ENCODE measurements around the gene FGF11. TPM values are rescaled to one million over a fixed set of nuclear protein-coding genes. Genes with fewer than 3 reads are reported as not detected.
A peak's percentile ranks its signal among the peaks of the same experiment; 100 is the strongest.

The FGF11 gene
- total and polyA plus RNA-seq, 2 of the 13 experiments (the other 11 are each of a cell fraction or from before 2014, with no cell fraction given): 0.20 to 7.6 TPM

DNA sequence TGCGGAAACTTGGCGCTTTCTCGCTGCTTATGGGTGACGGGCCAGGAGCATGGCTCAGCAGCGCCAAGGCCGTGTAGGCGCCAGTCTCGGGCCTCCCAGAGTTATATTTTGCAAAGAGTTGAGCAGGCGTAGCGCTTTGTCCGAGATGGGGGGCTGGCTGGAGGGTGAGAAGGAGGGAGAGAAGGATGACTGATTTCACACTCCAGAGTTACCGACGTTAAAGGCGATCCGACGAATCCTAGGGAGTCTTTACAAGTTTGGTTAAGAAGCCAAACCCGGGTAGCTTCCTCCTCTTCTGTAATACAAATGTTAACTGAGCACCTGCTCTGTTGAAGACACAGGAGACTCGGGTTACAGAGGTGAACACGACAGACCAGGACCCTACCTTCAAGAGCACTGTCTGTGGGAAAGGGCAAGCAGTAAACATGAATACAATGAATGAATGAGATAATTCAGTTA lies 45.6 kb downstream of the FGF11 start (continued):
- TF ChIP-seq, protein P1, sequence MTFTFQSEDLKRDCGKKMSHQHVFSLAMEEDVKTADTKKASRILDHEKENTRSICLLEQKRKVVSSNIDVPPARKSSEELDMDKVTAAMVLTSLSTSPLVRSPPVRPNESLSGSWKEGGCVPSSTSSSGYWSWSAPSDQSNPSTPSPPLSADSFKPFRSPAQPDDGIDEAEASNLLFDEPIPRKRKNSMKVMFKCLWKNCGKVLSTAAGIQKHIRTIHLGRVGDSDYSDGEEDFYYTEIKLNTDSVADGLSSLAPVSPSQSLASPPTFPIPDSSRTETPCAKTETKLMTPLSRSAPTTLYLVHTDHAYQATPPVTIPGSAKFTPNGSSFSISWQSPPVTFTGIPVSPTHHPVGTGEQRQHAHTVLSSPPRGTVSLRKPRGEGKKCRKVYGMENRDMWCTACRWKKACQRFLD (CRISPR knock-in tag; IDR thresholded peaks at IDR 0.05; ENCODE audit: borderline replicate concordance): no peak
- TF ChIP-seq RNF2 (conservative IDR thresholded peaks at IDR 0.05; ENCODE audit: low read depth): no peak
- TF ChIP-seq, protein P2, sequence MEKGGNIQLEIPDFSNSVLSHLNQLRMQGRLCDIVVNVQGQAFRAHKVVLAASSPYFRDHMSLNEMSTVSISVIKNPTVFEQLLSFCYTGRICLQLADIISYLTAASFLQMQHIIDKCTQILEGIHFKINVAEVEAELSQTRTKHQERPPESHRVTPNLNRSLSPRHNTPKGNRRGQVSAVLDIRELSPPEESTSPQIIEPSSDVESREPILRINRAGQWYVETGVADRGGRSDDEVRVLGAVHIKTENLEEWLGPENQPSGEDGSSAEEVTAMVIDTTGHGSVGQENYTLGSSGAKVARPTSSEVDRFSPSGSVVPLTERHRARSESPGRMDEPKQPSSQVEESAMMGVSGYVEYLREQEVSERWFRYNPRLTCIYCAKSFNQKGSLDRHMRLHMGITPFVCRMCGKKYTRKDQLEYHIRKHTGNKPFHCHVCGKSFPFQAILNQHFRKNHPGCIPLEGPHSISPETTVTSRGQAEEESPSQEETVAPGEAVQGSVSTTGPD (CRISPR knock-in tag; IDR thresholded peaks at IDR 0.05): no peak
- no peak; the same call in 1 of the 2 replicates for TF ChIP-seq DR1 (CRISPR knock-in tag; IDR thresholded peaks at IDR 0.05)
- no peak; the same call in 1 of the 2 replicates for TF ChIP-seq PHF8 (CRISPR knock-in tag; IDR thresholded peaks at IDR 0.05)
- TF ChIP-seq ZNF776 (CRISPR knock-in tag; IDR thresholded peaks at IDR 0.05): no peak
- TF ChIP-seq ATAD3A (CRISPR knock-in tag; IDR thresholded peaks at IDR 0.05): no peak
- no peak for TF ChIP-seq POGZ (CRISPR knock-in tag; IDR thresholded peaks at IDR 0.05)
- TF ChIP-seq PHF21A (CRISPR knock-in tag; IDR thresholded peaks at IDR 0.05): no peak; the same call in 1 of the 2 replicates
- no peak for TF ChIP-seq ZNF296 (CRISPR knock-in tag; conservative IDR thresholded peaks at IDR 0.05)
- TF ChIP-seq, protein P3, sequence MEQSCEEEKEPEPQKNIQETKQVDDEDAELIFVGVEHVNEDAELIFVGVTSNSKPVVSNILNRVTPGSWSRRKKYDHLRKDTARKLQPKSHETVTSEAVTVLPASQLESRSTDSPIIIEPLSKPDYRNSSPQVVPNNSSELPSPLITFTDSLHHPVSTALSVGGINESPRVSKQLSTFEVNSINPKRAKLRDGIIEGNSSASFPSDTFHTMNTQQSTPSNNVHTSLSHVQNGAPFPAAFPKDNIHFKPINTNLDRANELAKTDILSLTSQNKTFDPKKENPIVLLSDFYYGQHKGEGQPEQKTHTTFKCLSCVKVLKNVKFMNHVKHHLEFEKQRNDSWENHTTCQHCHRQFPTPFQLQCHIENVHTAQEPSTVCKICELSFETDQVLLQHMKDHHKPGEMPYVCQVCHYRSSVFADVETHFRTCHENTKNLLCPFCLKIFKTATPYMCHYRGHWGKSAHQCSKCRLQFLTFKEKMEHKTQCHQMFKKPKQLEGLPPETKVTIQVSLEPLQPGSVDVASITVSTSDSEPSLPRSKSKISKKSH (CRISPR knock-in tag; IDR thresholded peaks at IDR 0.05; ENCODE audit: borderline replicate concordance): no peak
- 0 out of 2 replicates have a peak, but pooled peaks have one; percentile 18 for TF ChIP-seq ZBTB38 (CRISPR knock-in tag; IDR thresholded peaks at IDR 0.05)
- TF ChIP-seq HNRNPLL (IDR thresholded peaks at IDR 0.05; ENCODE audit: low read depth, low read length, poor library complexity, severe bottlenecking): peak; percentile 14
- 0 out of 2 replicates have a peak, but pooled peaks have one; percentile 5 for TF ChIP-seq ZNF782 (CRISPR knock-in tag; IDR thresholded peaks at IDR 0.05; ENCODE audit: borderline replicate concordance)
- no peak for TF ChIP-seq MIER2 (CRISPR knock-in tag; IDR thresholded peaks at IDR 0.05)
- no peak for TF ChIP-seq ZNF772 (CRISPR knock-in tag; IDR thresholded peaks at IDR 0.05)
- TF ChIP-seq, protein P4, sequence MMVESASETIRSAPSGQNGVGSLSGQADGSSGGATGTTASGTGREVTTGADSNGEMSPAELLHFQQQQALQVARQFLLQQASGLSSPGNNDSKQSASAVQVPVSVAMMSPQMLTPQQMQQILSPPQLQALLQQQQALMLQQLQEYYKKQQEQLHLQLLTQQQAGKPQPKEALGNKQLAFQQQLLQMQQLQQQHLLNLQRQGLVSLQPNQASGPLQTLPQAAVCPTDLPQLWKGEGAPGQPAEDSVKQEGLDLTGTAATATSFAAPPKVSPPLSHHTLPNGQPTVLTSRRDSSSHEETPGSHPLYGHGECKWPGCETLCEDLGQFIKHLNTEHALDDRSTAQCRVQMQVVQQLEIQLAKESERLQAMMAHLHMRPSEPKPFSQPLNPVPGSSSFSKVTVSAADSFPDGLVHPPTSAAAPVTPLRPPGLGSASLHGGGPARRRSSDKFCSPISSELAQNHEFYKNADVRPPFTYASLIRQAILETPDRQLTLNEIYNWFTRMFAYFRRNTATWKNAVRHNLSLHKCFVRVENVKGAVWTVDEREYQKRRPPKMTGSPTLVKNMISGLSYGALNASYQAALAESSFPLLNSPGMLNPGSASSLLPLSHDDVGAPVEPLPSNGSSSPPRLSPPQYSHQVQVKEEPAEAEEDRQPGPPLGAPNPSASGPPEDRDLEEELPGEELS (CRISPR knock-in tag; IDR thresholded peaks at IDR 0.05): 0 out of 2 replicates have a peak, but pooled peaks have one; percentile 54
- no peak for TF ChIP-seq MXI1 (IDR thresholded peaks at IDR 0.05; ENCODE audit: borderline replicate concordance, low read depth, low read length)
- TF ChIP-seq MEIS2 (CRISPR knock-in tag; IDR thresholded peaks at IDR 0.05): 0 out of 2 replicates have a peak, but pooled peaks have one; percentile 35
- TF ChIP-seq, protein P5, sequence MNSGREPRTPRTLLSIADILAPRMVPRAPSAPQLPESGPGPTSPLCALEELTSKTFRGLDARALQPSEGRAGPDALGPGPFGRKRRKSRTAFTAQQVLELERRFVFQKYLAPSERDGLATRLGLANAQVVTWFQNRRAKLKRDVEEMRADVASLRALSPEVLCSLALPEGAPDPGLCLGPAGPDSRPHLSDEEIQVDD (CRISPR knock-in tag; IDR thresholded peaks at IDR 0.05; ENCODE audit: borderline replicate concordance): no peak
- peak; percentile 26; the same call in 1 of the 2 replicates for TF ChIP-seq ZNF556 (CRISPR knock-in tag; IDR thresholded peaks at IDR 0.05; ENCODE audit: borderline replicate concordance)
- TF ChIP-seq NFATC3 (CRISPR knock-in tag; IDR thresholded peaks at IDR 0.05): no peak
- TF ChIP-seq HCFC1 (IDR thresholded peaks at IDR 0.05; ENCODE audit: low read depth, low read length): no peak

All from HepG2 (cell line).